Trophoblast cell (in vitro differentiated cells and primary cell): Measurements from ENCODE around the gene OAT.

Experiments
- DNase-seq, 2 donors: peaks; one replicate each; pipeline ENCODE4 v3.0.0-alpha.2; 2016
- H2AFZ ChIP-seq: 2 replicates; pipeline ENCODE4 v1.6.1; 2013; ENCODE audit warnings: low read length, moderate library complexity, mild to moderate bottlenecking; ENCODE audit not compliant: insufficient read depth, poor library complexity
- H2AK5ac ChIP-seq: 2 replicates; pipeline ENCODE4 v1.6.1; 2013; ENCODE audit warnings: mild to moderate bottlenecking, low read length
- H2BK120ac ChIP-seq: 2 replicates; pipeline ENCODE4 v1.6.1; 2013; ENCODE audit warnings: low read length, mild to moderate bottlenecking, moderate library complexity; ENCODE audit not compliant: insufficient read depth, poor library complexity
- H2BK12ac ChIP-seq: 2 replicates; pipeline ENCODE4 v1.6.1; 2013; ENCODE audit warnings: mild to moderate bottlenecking, low read length, moderate library complexity
- H2BK5ac ChIP-seq: 2 replicates; pipeline ENCODE4 v1.6.1; 2013; ENCODE audit warnings: low read length, low read depth, moderate library complexity, mild to moderate bottlenecking; ENCODE audit not compliant: poor library complexity
- H3K14ac ChIP-seq: 2 replicates; pipeline ENCODE4 v1.6.1; 2013; ENCODE audit warnings: mild to moderate bottlenecking, low read length
- H3K18ac ChIP-seq: 2 replicates; pipeline ENCODE4 v1.6.1; 2013; ENCODE audit warnings: mild to moderate bottlenecking, low read length
- H3K23ac ChIP-seq: 2 replicates; pipeline ENCODE4 v1.6.1; 2013; ENCODE audit warnings: low read length
- H3K27ac ChIP-seq: 2 replicates; pipeline ENCODE4 v1.5.1; 2013; ENCODE audit warnings: low read depth, mild to moderate bottlenecking, inconsistent platforms, low read length, moderate library complexity
- H3K27me3 ChIP-seq: 2 replicates; pipeline ENCODE4 v1.6.1; 2013; ENCODE audit warnings: inconsistent platforms, mild to moderate bottlenecking, low read length, moderate library complexity; ENCODE audit not compliant: insufficient read depth
- H3K36me3 ChIP-seq, 2 experiments: 1 replicate in 1 of 2; 2 replicates in 1 of 2; pipeline ENCODE4 v1.6.1; 2013; ENCODE audit warnings: low read length in 2 of 2, mild to moderate bottlenecking in 2 of 2, moderate library complexity in 1 of 2; ENCODE audit not compliant: insufficient read depth in 2 of 2, control insufficient read depth in 1 of 2
- H3K4ac ChIP-seq: 2 replicates; pipeline ENCODE4 v1.6.1; 2013; ENCODE audit warnings: low read depth, mild to moderate bottlenecking, low read length, moderate library complexity
- H3K4me1 ChIP-seq, 2 experiments: 1 replicate in 1 of 2; 2 replicates in 1 of 2; pipeline ENCODE4 v1.6.1; 2013; ENCODE audit warnings: low read length in 2 of 2, mild to moderate bottlenecking in 2 of 2, moderate library complexity in 1 of 2; ENCODE audit not compliant: insufficient read depth in 2 of 2, control insufficient read depth in 1 of 2
- H3K4me2 ChIP-seq: 2 replicates; pipeline ENCODE4 v1.6.1; 2013; ENCODE audit warnings: inconsistent platforms, mild to moderate bottlenecking, low read length, moderate library complexity
- H3K4me3 ChIP-seq: 2 replicates; pipeline ENCODE4 v1.5.1; 2013; ENCODE audit warnings: mild to moderate bottlenecking, low read depth, low read length, inconsistent platforms
- H3K79me1 ChIP-seq: one replicate; pipeline ENCODE4 v1.6.1; 2013; ENCODE audit warnings: low read length
- H3K79me2 ChIP-seq: 2 replicates; pipeline ENCODE4 v1.6.1; 2013; ENCODE audit warnings: low read length, mild to moderate bottlenecking; ENCODE audit not compliant: control insufficient read depth, insufficient read depth, poor library complexity
- H3K9ac ChIP-seq: 2 replicates; pipeline ENCODE4 v1.6.1; 2013; ENCODE audit warnings: mild to moderate bottlenecking, low read length
- H3K9me3 ChIP-seq: 2 replicates; pipeline ENCODE4 v1.6.1; 2013; ENCODE audit warnings: low read depth, mild to moderate bottlenecking, control low read depth, inconsistent platforms, low read length; ENCODE audit not compliant: insufficient read depth
- H4K12ac ChIP-seq: 2 replicates; pipeline ENCODE4 v1.6.1; 2013; ENCODE audit warnings: low read depth, mild to moderate bottlenecking, low read length, moderate library complexity
- H4K8ac ChIP-seq: 2 replicates; pipeline ENCODE4 v1.6.1; 2013; ENCODE audit warnings: low read depth, mild to moderate bottlenecking, low read length, moderate library complexity
- H4K91ac ChIP-seq: one replicate; pipeline ENCODE4 v1.6.1; 2013; ENCODE audit warnings: low read depth, mild to moderate bottlenecking, low read length, moderate library complexity
- WGBS: extraction: QIAGEN DNeasy Blood & Tissue Kit; methylation state at CpG from one replicate; pipeline ENCODE4 v1.1.7; 2013; ENCODE audit warnings: missing lambda C conversion rate; ENCODE audit not compliant: insufficient read length, insufficient coverage; ENCODE audit errors: extremely low coverage; 5-methylcytosine and 5-hydroxymethylcytosine counted together

OAT gene

DNA sequence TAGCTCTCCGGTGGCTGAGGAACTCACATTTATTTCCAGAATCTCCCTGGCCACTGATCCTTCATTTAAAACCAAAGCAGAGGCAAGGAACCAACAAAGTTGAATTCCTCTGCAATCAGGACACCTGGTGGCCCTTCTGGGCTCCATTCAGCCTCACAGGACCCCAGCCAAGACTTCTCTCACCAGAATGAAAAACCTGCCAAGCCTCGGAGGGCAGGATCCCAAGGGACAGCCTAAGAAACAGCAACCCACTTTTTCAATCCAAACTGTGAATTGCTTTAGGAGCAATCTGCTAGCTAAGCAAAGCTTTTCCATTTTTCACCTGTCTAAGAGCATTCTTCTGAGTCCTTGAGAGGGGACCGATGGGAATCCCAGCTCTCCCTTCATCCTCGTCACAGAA is 34.6 kb downstream of the OAT start:
- Histone ChIP-seq H4K91ac (no peak overlapping the region), H3K4me1 (peaks cover 7 to 10% of the 10 kb centered on the region in 2 experiments), H2AFZ (no peak overlapping the region), H4K12ac (no peak overlapping the region), H2BK5ac (no peak overlapping the region), H2BK12ac (no peak overlapping the region), H2BK120ac (no peak overlapping the region), H3K4ac (no peak overlapping the region), H3K9ac (no peak overlapping the region), H3K23ac (no peak overlapping the region), H2AK5ac (no peak overlapping the region), H3K27ac (no peak overlapping the region), H3K4me3 (no peak overlapping the region), H3K79me1 (no peaks in the 10 kb centered on the region), H3K27me3 (no peaks in the 10 kb centered on the region), H3K18ac (no peak overlapping the region), H3K14ac (no peak overlapping the region), H4K8ac (no peak overlapping the region), H3K79me2 (no peaks in the 10 kb centered on the region), H3K4me2 (no peak overlapping the region), H3K36me3 (no peaks in the 10 kb centered on the region), H3K9me3 (no peaks in the 10 kb centered on the region)
- WGBS: no CpG with 5 or more reads among the region's 4 CpGs
- no peak for DNase-seq

DNA sequence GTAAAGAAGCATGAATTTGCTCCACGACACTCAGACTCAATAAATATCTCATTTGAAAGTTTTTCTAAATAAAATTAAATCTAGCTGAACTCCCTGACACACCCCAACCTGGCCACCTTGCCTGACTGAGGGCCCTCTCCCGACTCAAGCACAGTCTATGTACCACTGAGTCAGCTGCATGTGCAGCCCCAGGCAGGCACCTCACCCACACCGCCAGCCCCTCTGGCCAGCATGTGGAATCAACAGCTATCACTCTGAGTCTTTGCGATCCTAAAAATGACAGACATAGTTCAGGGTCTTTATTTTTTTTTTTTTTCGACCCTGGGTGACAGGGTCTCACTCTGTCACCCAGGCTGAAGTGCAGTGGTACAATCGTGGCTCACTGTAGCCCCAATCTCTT is 35.2 kb downstream of the OAT start:
- Histone ChIP-seq H3K27ac (no peak overlapping the region), H3K4me1 (peaks cover 2 to 8% of the 10 kb centered on the region in 2 experiments), H4K12ac (no peak overlapping the region), H2AK5ac (no peak overlapping the region), H3K79me2 (no peaks in the 10 kb centered on the region), H4K91ac (no peak overlapping the region), H3K23ac (no peak overlapping the region), H3K14ac (no peak overlapping the region), H4K8ac (no peak overlapping the region), H3K18ac (no peak overlapping the region), H2BK12ac (no peak overlapping the region), H3K9ac (no peak overlapping the region), H3K9me3 (no peaks in the 10 kb centered on the region), H2BK5ac (no peak overlapping the region), H2BK120ac (no peak overlapping the region), H3K27me3 (no peaks in the 10 kb centered on the region), H2AFZ (no peak overlapping the region), H3K4me3 (no peak overlapping the region), H3K4me2 (no peak overlapping the region), H3K36me3 (no peaks in the 10 kb centered on the region), H3K79me1 (no peaks in the 10 kb centered on the region), H3K4ac (no peak overlapping the region)
- DNase-seq: no peak
- WGBS: no CpG with 5 or more reads among the region's 6 CpGs

DNA sequence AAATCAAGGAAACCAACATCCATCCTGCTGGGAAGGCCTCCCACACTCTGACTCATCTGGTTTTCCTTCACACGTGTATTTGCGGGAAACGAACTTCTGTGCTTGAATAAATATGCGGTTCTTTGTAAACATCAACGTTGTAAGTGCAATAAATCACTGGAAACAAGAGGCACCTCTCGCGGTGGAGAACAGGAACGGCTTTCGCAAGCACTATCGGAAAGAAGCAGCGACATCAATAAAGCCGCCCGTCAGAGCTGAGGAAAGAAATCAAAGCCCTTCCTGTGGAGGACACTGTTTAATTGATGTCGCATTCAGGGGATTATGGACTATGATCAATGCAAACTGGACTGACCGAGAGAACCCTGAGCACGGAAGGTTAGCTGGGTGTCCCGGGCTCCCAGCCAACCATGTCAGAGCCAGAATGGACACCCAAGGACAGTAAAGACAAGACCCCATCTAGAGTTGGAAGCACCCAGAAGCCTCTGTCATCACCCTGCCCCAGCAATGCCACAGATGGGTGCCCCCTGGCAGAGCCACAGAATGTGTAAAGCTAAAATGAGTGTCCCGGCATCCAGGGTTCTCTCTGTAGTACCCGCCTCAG is 37.6 kb downstream of the OAT start:
- H3K36me3 ChIP-seq: no peaks in the 10 kb centered on the region
- H4K91ac ChIP-seq: no peak overlapping the region
- no peak overlapping the region for H3K27ac ChIP-seq
- no peak overlapping the region for H2AFZ ChIP-seq
- H3K79me2 ChIP-seq: no peaks in the 10 kb centered on the region
- no peak overlapping the region for H2AK5ac ChIP-seq
- no peak overlapping the region for H4K12ac ChIP-seq
- H3K9me3 ChIP-seq: no peaks in the 10 kb centered on the region
- no peaks in the 10 kb centered on the region for H3K79me1 ChIP-seq
- H3K4ac ChIP-seq: no peak overlapping the region
- no peaks in the 10 kb centered on the region for H3K27me3 ChIP-seq
- H3K23ac ChIP-seq: no peak overlapping the region
- no peak overlapping the region for H2BK12ac ChIP-seq
- H3K18ac ChIP-seq: no peak overlapping the region
- no peak overlapping the region for H3K14ac ChIP-seq
- no CpG with 5 or more reads among the region's 19 CpGs for WGBS
- no peak overlapping the region for H2BK120ac ChIP-seq
- H3K4me3 ChIP-seq: no peak overlapping the region
- peaks cover 0 to 4% of the 10 kb centered on the region in 2 experiments for H3K4me1 ChIP-seq
- no peak for DNase-seq
- H2BK5ac ChIP-seq: no peak overlapping the region
- no peak overlapping the region for H3K9ac ChIP-seq
- H3K4me2 ChIP-seq: no peak overlapping the region
- H4K8ac ChIP-seq: no peak overlapping the region

DNA sequence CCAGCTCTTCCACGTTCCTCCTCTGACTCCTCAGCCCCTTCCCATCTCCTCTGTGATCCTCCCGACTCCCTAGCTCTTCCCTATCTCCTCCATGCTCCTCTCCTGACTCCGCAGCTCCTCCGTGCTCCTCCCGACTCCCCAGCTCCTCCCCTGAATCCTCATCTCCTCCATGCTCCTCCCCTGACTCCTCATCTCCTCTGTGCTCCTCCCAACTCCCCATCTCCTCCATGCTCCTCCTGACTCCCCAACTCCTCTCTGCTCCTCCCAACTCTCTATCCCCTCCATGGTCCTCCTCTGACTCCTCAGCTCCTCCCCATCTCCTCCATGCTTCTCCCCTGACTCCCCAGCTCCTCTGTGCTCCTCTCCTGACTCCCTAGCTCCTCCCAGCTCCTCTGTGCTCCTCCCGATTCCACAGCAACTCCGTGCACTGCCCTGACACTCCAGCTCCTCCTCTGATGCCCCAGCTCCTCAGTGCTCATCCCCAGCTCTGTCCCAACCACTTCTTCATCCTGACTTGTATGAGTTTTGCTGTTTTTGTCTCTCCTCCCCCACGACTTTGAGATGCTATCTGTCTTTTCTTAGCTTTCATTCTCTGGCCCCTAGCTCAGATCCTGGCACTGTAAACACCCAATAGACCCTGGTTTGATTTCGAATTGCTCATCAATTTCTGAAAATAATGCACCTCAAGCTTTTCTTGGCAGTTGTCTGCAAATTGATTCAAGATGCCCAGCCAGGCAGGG is 38.3 kb downstream of the OAT start:
- Histone ChIP-seq H2BK120ac (no peak overlapping the region), H3K36me3 (no peaks in the 10 kb centered on the region), H3K9me3 (no peaks in the 10 kb centered on the region), H3K4me3 (no peak overlapping the region), H3K79me1 (no peaks in the 10 kb centered on the region), H4K91ac (no peak overlapping the region), H3K4me1 (peaks cover 0 to under 1% of the 10 kb centered on the region in 2 experiments), H3K9ac (no peak overlapping the region), H2AK5ac (no peak overlapping the region), H3K27me3 (no peaks in the 10 kb centered on the region), H2AFZ (no peak overlapping the region), H2BK5ac (no peak overlapping the region), H3K18ac (no peak overlapping the region), H3K23ac (no peak overlapping the region), H2BK12ac (no peak overlapping the region), H3K4me2 (no peak overlapping the region), H3K79me2 (no peaks in the 10 kb centered on the region), H4K12ac (no peak overlapping the region), H3K27ac (no peak overlapping the region), H4K8ac (no peak overlapping the region), H3K4ac (no peak overlapping the region), H3K14ac (no peak overlapping the region)
- no CpG with 5 or more reads among the region's 9 CpGs for WGBS
- no peak for DNase-seq
